Activated CD8-positive, alpha-beta T cell treated with anti-CD3 and anti-CD28 coated beads for 36 hours (primary cell): ENCODE data around the gene CT47A1. TPM values are rescaled to one million over a fixed set of nuclear protein-coding genes. Genes with fewer than 3 reads are reported as not detected.
"Not testable (repeated sequence)": the region's sequence is repeated elsewhere in the genome, so short reads cannot be mapped to it uniquely, and the experiment has no call there.

Source experiments
- ATAC-seq: fragments of 200-7000 bp; cut with Tn5 transposase; one replicate; pipeline ENCODE4 v1.10.0; 2021; ENCODE audit warnings: mild to moderate bottlenecking, moderate library complexity
- CTCF ChIA-PET: fragments of 350-600 bp; sonication (Branson Sonifier 250); formaldehyde crosslinking; loops from one replicate; lab custom pipeline; 2021; ENCODE audit warnings: antibody characterized with exemption; lab: Charles Lee
- POLR2A ChIA-PET: fragments of 350-600 bp; sonication (Branson Sonifier 250); formaldehyde crosslinking; loops from one replicate; lab custom pipeline; 2021; ENCODE audit warnings: antibody characterized with exemption; lab: Charles Lee
- DNase-seq: peaks from one replicate; pipeline ENCODE4 v3.0.0-alpha.2; 2020
- H3K27ac Mint-ChIP-seq: one replicate; pipeline ENCODE4 v1.8.0; 2021; ENCODE audit warnings: mild to moderate bottlenecking, mixed read lengths
- H3K27me3 Mint-ChIP-seq: one replicate; pipeline ENCODE4 v1.8.0; 2021; ENCODE audit warnings: mixed read lengths
- H3K36me3 Mint-ChIP-seq: one replicate; pipeline ENCODE4 v1.8.0; 2021; ENCODE audit warnings: low read depth, mixed read lengths
- H3K4me1 Mint-ChIP-seq: one replicate; pipeline ENCODE4 v1.8.0; 2021; ENCODE audit warnings: low read depth, mixed read lengths
- H3K4me3 Mint-ChIP-seq: one replicate; pipeline ENCODE4 v1.8.0; 2021; ENCODE audit warnings: mild to moderate bottlenecking, moderate library complexity, mixed read lengths
- H3K9me3 Mint-ChIP-seq: one replicate; pipeline ENCODE4 v1.8.0; 2021; ENCODE audit warnings: mixed read lengths
- CTCF ChIP-seq: fragments of 200-600 bp; IDR thresholded peaks from one replicate; pipeline ENCODE4 v1.8.0; 2022; ENCODE audit warnings: antibody characterized with exemption, mild to moderate bottlenecking
- intact Hi-C: fragments of 100-400 bp; cut with micrococcal nuclease; formaldehyde crosslinking; loops from one replicate; pipeline ENCODE4 v1.10.0; 2022
- total RNA-seq, 2 experiments: library from RNA; stranded (reverse); gene quantifications; one replicate each; pipeline ENCODE4 v1.2.3, GENCODE V29; 2021

CT47A1 gene
- total RNA-seq: not detected

- H3K27ac Mint-ChIP-seq, intact Hi-C loops, H3K4me3 Mint-ChIP-seq, H3K9me3 Mint-ChIP-seq, DNase-seq, H3K36me3 Mint-ChIP-seq, ATAC-seq, H3K4me1 Mint-ChIP-seq, CTCF ChIA-PET, H3K27me3 Mint-ChIP-seq, POLR2A ChIA-PET: not testable (repeated sequence)
Observed at GRCh38 chrX:120985660-120986059, at the start of gene CT47A1. TSS of gene CT47A1 (minus strand) at chrX:120985760. CDS start at chrX:120985529, 231 bp downstream.

- no peak for TF ChIP-seq CTCF
- DNase-seq: no peak
- POLR2A ChIA-PET: no interaction called here
- H3K36me3 Mint-ChIP-seq: no peaks in the 10 kb centered on the region
- intact Hi-C loops: no loop called here
- H3K4me1 Mint-ChIP-seq: no peaks in the 10 kb centered on the region
- no peaks in the 10 kb centered on the region for H3K9me3 Mint-ChIP-seq
- ATAC-seq: no peak
- H3K4me3 Mint-ChIP-seq: no peak overlapping the region
- H3K27ac Mint-ChIP-seq: no peak overlapping the region
- H3K27me3 Mint-ChIP-seq: no peaks in the 10 kb centered on the region
- CTCF ChIA-PET: no interaction called here
Observed at GRCh38 chrX:121032531-121032930, 47.0 kb upstream of the CT47A1 start.

- H3K4me3 Mint-ChIP-seq: no peak overlapping the region
- H3K27ac Mint-ChIP-seq: no peak overlapping the region
- POLR2A ChIA-PET: no interaction called here
- intact Hi-C loops: no loop called here
- CTCF ChIA-PET: no interaction called here
- DNase-seq: no peak
- no peaks in the 10 kb centered on the region for H3K4me1 Mint-ChIP-seq
- no peaks in the 10 kb centered on the region for H3K36me3 Mint-ChIP-seq
- TF ChIP-seq CTCF: no peak
- H3K27me3 Mint-ChIP-seq: no peaks in the 10 kb centered on the region
- ATAC-seq: no peak
- H3K9me3 Mint-ChIP-seq: no peaks in the 10 kb centered on the region
Observed at GRCh38 chrX:121030083-121030482, 44.5 kb upstream of the CT47A1 start.

GRCh38 chrX:121028419-121028818, 42.9 kb upstream of the CT47A1 start:
- H3K27me3 Mint-ChIP-seq: no peaks in the 10 kb centered on the region
- H3K9me3 Mint-ChIP-seq: no peaks in the 10 kb centered on the region
- no peak for ATAC-seq
- no peak for TF ChIP-seq CTCF
- CTCF ChIA-PET: no interaction called here
- POLR2A ChIA-PET: no interaction called here
- H3K4me3 Mint-ChIP-seq: no peak overlapping the region
- intact Hi-C loops: no loop called here
- H3K27ac Mint-ChIP-seq: no peak overlapping the region
- H3K36me3 Mint-ChIP-seq: no peaks in the 10 kb centered on the region
- no peaks in the 10 kb centered on the region for H3K4me1 Mint-ChIP-seq
- no peak for DNase-seq

GRCh38 chrX:121014826-121015225, 29.3 kb upstream of the CT47A1 start:
- no peak overlapping the region for H3K27ac Mint-ChIP-seq
- no peak for TF ChIP-seq CTCF
- no peaks in the 10 kb centered on the region for H3K9me3 Mint-ChIP-seq
- ChIA-PET CTCF (no interaction called here), POLR2A (no interaction called here)
- H3K4me3 Mint-ChIP-seq: no peak overlapping the region
- no peaks in the 10 kb centered on the region for H3K36me3 Mint-ChIP-seq
- ATAC-seq (no peak), DNase-seq (no peak)
- H3K27me3 Mint-ChIP-seq: peaks cover 2% of the 10 kb centered on the region
- H3K4me1 Mint-ChIP-seq: no peaks in the 10 kb centered on the region
- intact Hi-C loops: no loop called here

- intact Hi-C loops: no loop called here
- Mint-ChIP-seq H3K4me3 (no peak overlapping the region), H3K27ac (no peak overlapping the region), H3K27me3 (peaks cover 2% of the 10 kb centered on the region), H3K4me1 (no peaks in the 10 kb centered on the region), H3K9me3 (no peaks in the 10 kb centered on the region), H3K36me3 (no peaks in the 10 kb centered on the region)
- TF ChIP-seq CTCF: no peak
- POLR2A ChIA-PET: no interaction called here
- DNase-seq: no peak
- no peak for ATAC-seq
- CTCF ChIA-PET: no interaction called here
Observed at GRCh38 chrX:121013897-121014455, 28.4 kb upstream of the CT47A1 start.
